Activated CD4-positive, alpha-beta memory T cell treated with anti-CD3 and anti-CD28 coated beads for 36 hours (primary cell): ENCODE data around the gene PALS1. TPM values are rescaled to one million over a fixed set of nuclear protein-coding genes. Genes with fewer than 3 reads are reported as not detected.

Source experiments
- CTCF ChIA-PET: fragments of 350-600 bp; sonication (Branson Sonifier 250); formaldehyde crosslinking; loops from one replicate; lab custom pipeline; 2021; ENCODE audit warnings: antibody characterized with exemption, inconsistent platforms; lab: Charles Lee
- POLR2A ChIA-PET: fragments of 350-600 bp; sonication (Branson Sonifier 250); formaldehyde crosslinking; loops from one replicate; lab custom pipeline; 2021; ENCODE audit warnings: antibody characterized with exemption; lab: Charles Lee
- DNase-seq: peaks from one replicate; pipeline ENCODE4 v3.0.0-alpha.2; 2020
- H3K27ac Mint-ChIP-seq: one replicate; pipeline ENCODE4 v1.8.0; 2021; ENCODE audit warnings: mixed read lengths
- H3K27me3 Mint-ChIP-seq: one replicate; pipeline ENCODE4 v1.8.0; 2021; ENCODE audit warnings: mixed read lengths
- H3K36me3 Mint-ChIP-seq: one replicate; pipeline ENCODE4 v1.8.0; 2021; ENCODE audit warnings: mixed read lengths
- H3K4me1 Mint-ChIP-seq: one replicate; pipeline ENCODE4 v1.8.0; 2021; ENCODE audit warnings: low read depth, mixed read lengths
- H3K4me3 Mint-ChIP-seq: one replicate; pipeline ENCODE4 v1.8.0; 2021; ENCODE audit warnings: mild to moderate bottlenecking, mixed read lengths
- H3K9me3 Mint-ChIP-seq: one replicate; pipeline ENCODE4 v1.8.0; 2021; ENCODE audit warnings: mixed read lengths
- intact Hi-C: fragments of 100-400 bp; cut with micrococcal nuclease; formaldehyde crosslinking; loops from one replicate; pipeline ENCODE4 v1.15.1; 2023
- total RNA-seq, 2 experiments: library from RNA; stranded (reverse); gene quantifications; one replicate each; pipeline ENCODE4 v1.2.3, GENCODE V29; 2021

Gene PALS1
- total RNA-seq, 2 experiments from 2014 or later: 8.1 to 9.7 TPM

GRCh38 chr14:67232066-67232465, 9.2 kb upstream of the PALS1 start:
- Mint-ChIP-seq H3K27me3 (no peaks in the 10 kb centered on the region), H3K9me3 (no peaks in the 10 kb centered on the region), H3K27ac (no peak overlapping the region), H3K4me3 (no peak overlapping the region), H3K4me1 (no peaks in the 10 kb centered on the region), H3K36me3 (no peaks in the 10 kb centered on the region)
- intact Hi-C loops: no loop called here
- no peak for DNase-seq
- CTCF ChIA-PET: interaction anchor here (1.7 kb wide), 1 partner anchor 14 kb away, joined by 3 read pairs; no protein-coding TSS in a partner anchor
- POLR2A ChIA-PET: no interaction called here

GRCh38 chr14:67232621-67233020, 8.6 kb upstream of the PALS1 start:
- H3K4me1 Mint-ChIP-seq: no peaks in the 10 kb centered on the region
- no peaks in the 10 kb centered on the region for H3K9me3 Mint-ChIP-seq
- CTCF ChIA-PET: interaction anchor here (1.7 kb wide), 1 partner anchor 14 kb away, joined by 3 read pairs; no protein-coding TSS in a partner anchor
- H3K36me3 Mint-ChIP-seq: no peaks in the 10 kb centered on the region
- no peak overlapping the region for H3K4me3 Mint-ChIP-seq
- H3K27ac Mint-ChIP-seq: no peak overlapping the region
- no peaks in the 10 kb centered on the region for H3K27me3 Mint-ChIP-seq
- intact Hi-C loops: no loop called here
- no peak for DNase-seq
- POLR2A ChIA-PET: no interaction called here

- CTCF ChIA-PET: interaction anchor here (1.1 kb wide), 1 partner anchor 48 kb away, joined by 4 read pairs; no protein-coding TSS in a partner anchor
- DNase-seq: no peak
- POLR2A ChIA-PET: no interaction called here
- Mint-ChIP-seq H3K27me3 (no peaks in the 10 kb centered on the region), H3K36me3 (no peaks in the 10 kb centered on the region), H3K4me3 (no peak overlapping the region), H3K9me3 (no peaks in the 10 kb centered on the region), H3K27ac (no peak overlapping the region), H3K4me1 (peaks cover 7% of the 10 kb centered on the region)
- intact Hi-C loops: no loop called here
Observed at GRCh38 chr14:67237591-67237990, 3.6 kb upstream of the PALS1 start.

- intact Hi-C loops: no loop called here
- H3K4me3 Mint-ChIP-seq: no peak overlapping the region
- POLR2A ChIA-PET: no interaction called here
- CTCF ChIA-PET: interaction anchor here (0.6 kb wide), 1 partner anchor 56 kb away, joined by 3 read pairs; no protein-coding TSS in a partner anchor
- no peaks in the 10 kb centered on the region for H3K27me3 Mint-ChIP-seq
- H3K4me1 Mint-ChIP-seq: peaks cover 8% of the 10 kb centered on the region
- no peaks in the 10 kb centered on the region for H3K9me3 Mint-ChIP-seq
- no peak overlapping the region for H3K27ac Mint-ChIP-seq
- no peaks in the 10 kb centered on the region for H3K36me3 Mint-ChIP-seq
- DNase-seq: no peak
Observed at GRCh38 chr14:67239582-67239981, 1.7 kb upstream of the PALS1 start.

- CTCF ChIA-PET: interaction anchor here (0.6 to 1.3 kb wide), 2 partner anchors 108 to 119 kb away, joined by 3 to 6 read pairs; partner anchors contain the start of gene ATP6V1D
- H3K27me3 Mint-ChIP-seq: no peaks in the 10 kb centered on the region
Observed at GRCh38 chr14:67240168-67240932, 885 bp upstream of the PALS1 start.

GRCh38 chr14:67240978-67241410, 241 bp upstream of the PALS1 start:
- Mint-ChIP-seq H3K27ac (peak overlapping the region; percentile 83), H3K4me1 (peaks cover 8% of the 10 kb centered on the region), H3K9me3 (no peaks in the 10 kb centered on the region), H3K4me3 (peak overlapping the region; percentile 82), H3K27me3 (no peaks in the 10 kb centered on the region), H3K36me3 (no peaks in the 10 kb centered on the region)
- intact Hi-C loops: loop anchor here (1.0 to 10.0 kb wide), 5 partner anchors 46 to 732 kb away; partner anchors contain the start of genes EIF2S1, GARIN2, GPHN and RDH11
- POLR2A ChIA-PET: interaction anchor here (0.7 to 2.8 kb wide), 3 partner anchors 51 to 734 kb away, joined by 3 to 9 read pairs (median 3); partner anchors contain the start of genes ATP6V1D, EIF2S1 and GPHN
- CTCF ChIA-PET: interaction anchor here (0.6 to 1.3 kb wide), 3 partner anchors 45 to 119 kb away, joined by 3 to 6 read pairs (median 3); partner anchors contain the start of gene ATP6V1D
- peak; percentile 96 for DNase-seq

More at GRCh38 chr14:67240168-67240932, 885 bp upstream of the PALS1 start:
- H3K27ac Mint-ChIP-seq: peak overlapping the region; percentile 83
- POLR2A ChIA-PET: interaction anchor here (1.0 to 2.8 kb wide), 2 partner anchors 119 to 733 kb away, joined by 3 to 9 read pairs; partner anchors contain the start of genes ATP6V1D, EIF2S1 and GPHN
- H3K9me3 Mint-ChIP-seq: no peaks in the 10 kb centered on the region
- H3K4me3 Mint-ChIP-seq: peak overlapping the region; percentile 82
- H3K4me1 Mint-ChIP-seq: peaks cover 8% of the 10 kb centered on the region
- DNase-seq: peak; percentile 47
- H3K36me3 Mint-ChIP-seq: no peaks in the 10 kb centered on the region
- intact Hi-C loops: loop anchor here (2.0 to 10.0 kb wide), 3 partner anchors 47 to 732 kb away; partner anchors contain the start of genes GPHN and RDH11

- Mint-ChIP-seq H3K4me3 (peak overlapping the region; percentile 82), H3K27me3 (no peaks in the 10 kb centered on the region), H3K27ac (peak overlapping the region; percentile 73), H3K36me3 (no peaks in the 10 kb centered on the region), H3K9me3 (no peaks in the 10 kb centered on the region), H3K4me1 (peaks cover 9% of the 10 kb centered on the region)
- DNase-seq: no peak
- ChIA-PET CTCF (interaction anchor here (1.0 to 1.2 kb wide), 2 partner anchors 19 to 43 kb away, joined by 3 to 5 read pairs; no protein-coding TSS in a partner anchor), POLR2A (interaction anchor here (1.2 to 2.8 kb wide), 2 partner anchors 43 to 735 kb away, joined by 3 to 9 read pairs; partner anchors contain the start of gene GPHN)
- intact Hi-C loops: loop anchor here (5.0 to 10.0 kb wide), 2 partner anchors 45 to 453 kb away; partner anchors contain the start of gene RDH11
Observed at GRCh38 chr14:67242168-67242420, 859 bp downstream of the PALS1 start.

GRCh38 chr14:67245104-67245503, 3.9 kb downstream of the PALS1 start:
- ChIA-PET CTCF (no interaction called here), POLR2A (no interaction called here)
- H3K27me3 Mint-ChIP-seq: no peaks in the 10 kb centered on the region
- no peaks in the 10 kb centered on the region for H3K9me3 Mint-ChIP-seq
- no peak overlapping the region for H3K27ac Mint-ChIP-seq
- H3K4me3 Mint-ChIP-seq: no peak overlapping the region
- H3K36me3 Mint-ChIP-seq: no peaks in the 10 kb centered on the region
- DNase-seq: no peak
- peaks cover 12% of the 10 kb centered on the region for H3K4me1 Mint-ChIP-seq
- intact Hi-C loops: loop anchor here (10.0 kb wide), 1 partner anchor 450 kb away; the partner anchor contains the start of gene RDH11

GRCh38 chr14:67251573-67252226, 10.5 kb downstream of the PALS1 start:
- intact Hi-C loops: no loop called here
- H3K4me1 Mint-ChIP-seq: peaks cover 17% of the 10 kb centered on the region
- ChIA-PET POLR2A (no interaction called here), CTCF (interaction anchor here (0.6 to 2.6 kb wide), 2 partner anchors 23 to 34 kb away, joined by 3 to 11 read pairs; no protein-coding TSS in a partner anchor)
- H3K36me3 Mint-ChIP-seq: no peaks in the 10 kb centered on the region
- no peaks in the 10 kb centered on the region for H3K27me3 Mint-ChIP-seq
- no peaks in the 10 kb centered on the region for H3K9me3 Mint-ChIP-seq
- H3K4me3 Mint-ChIP-seq: no peak overlapping the region
- no peak overlapping the region for H3K27ac Mint-ChIP-seq
- no peak for DNase-seq

GRCh38 chr14:67253076-67253635, 11.9 kb downstream of the PALS1 start:
- ChIA-PET POLR2A (no interaction called here), CTCF (interaction anchor here (1.2 to 2.6 kb wide), 2 partner anchors 33 to 87 kb away, joined by 5 to 11 read pairs; no protein-coding TSS in a partner anchor)
- no peak for DNase-seq
- H3K36me3 Mint-ChIP-seq: no peaks in the 10 kb centered on the region
- H3K9me3 Mint-ChIP-seq: no peaks in the 10 kb centered on the region
- peaks cover 15% of the 10 kb centered on the region for H3K4me1 Mint-ChIP-seq
- no peak overlapping the region for H3K4me3 Mint-ChIP-seq
- H3K27ac Mint-ChIP-seq: no peak overlapping the region
- H3K27me3 Mint-ChIP-seq: no peaks in the 10 kb centered on the region
- intact Hi-C loops: no loop called here

- H3K27me3 Mint-ChIP-seq: no peaks in the 10 kb centered on the region
- POLR2A ChIA-PET: no interaction called here
- H3K36me3 Mint-ChIP-seq: no peaks in the 10 kb centered on the region
- no peak for DNase-seq
- CTCF ChIA-PET: no interaction called here
- H3K9me3 Mint-ChIP-seq: no peaks in the 10 kb centered on the region
- H3K27ac Mint-ChIP-seq: no peak overlapping the region
- H3K4me3 Mint-ChIP-seq: no peak overlapping the region
- intact Hi-C loops: no loop called here
- peaks cover 9% of the 10 kb centered on the region for H3K4me1 Mint-ChIP-seq
Observed at GRCh38 chr14:67257906-67258305, 16.7 kb downstream of the PALS1 start.
